ENCODE results near the gene C20orf144.

The C20orf144 gene

GRCh38 chr20:33709398-33709797 is 47.3 kb downstream of the C20orf144 start:
- TF ChIP-seq CTCF (IDR thresholded peaks at IDR 0.05; ENCODE audit: insufficient read depth, low read length, poor library complexity, severe bottlenecking), result no peak
- no peak overlapping the region for H3K4me3 ChIP-seq (replicated peaks; ENCODE audit: low read depth, low read length)
- DNase-seq (ENCODE audit: extremely low read depth, insufficient read length), result no peak

GRCh38 chr20:33709905-33710541 is 47.9 kb downstream of the C20orf144 start:
- H3K27me3 ChIP-seq (replicated peaks; ENCODE audit: control insufficient read depth, insufficient read depth, low read length), result no peaks in the 10 kb centered on the region
- no peak overlapping the region for H3K4me3 ChIP-seq (replicated peaks; ENCODE audit: low read depth, low read length)
- TF ChIP-seq CTCF (IDR thresholded peaks at IDR 0.05; ENCODE audit: insufficient read depth, low read length, poor library complexity, severe bottlenecking), result no peak
- H3K36me3 ChIP-seq (ENCODE audit: control insufficient read depth, insufficient read depth, low read length), result peaks cover 4% of the 10 kb centered on the region
- DNase-seq (ENCODE audit: extremely low read depth, insufficient read length), result no peak

More at GRCh38 chr20:33709398-33709797, 47.3 kb downstream of the C20orf144 start:
- peaks cover 4% of the 10 kb centered on the region for H3K36me3 ChIP-seq (ENCODE audit: control insufficient read depth, insufficient read depth, low read length)
- no peaks in the 10 kb centered on the region for H3K27me3 ChIP-seq (replicated peaks; ENCODE audit: control insufficient read depth, insufficient read depth, low read length)

GRCh38 chr20:33710681-33711445 is 48.7 kb downstream of the C20orf144 start:
- H3K4me3 ChIP-seq (replicated peaks; ENCODE audit: low read depth, low read length), result no peak overlapping the region
- DNase-seq (ENCODE audit: extremely low read depth, insufficient read length), result no peak
- H3K27me3 ChIP-seq (replicated peaks; ENCODE audit: control insufficient read depth, insufficient read depth, low read length), result no peaks in the 10 kb centered on the region
- TF ChIP-seq CTCF (IDR thresholded peaks at IDR 0.05; ENCODE audit: insufficient read depth, low read length, poor library complexity, severe bottlenecking), result no peak
- H3K36me3 ChIP-seq (ENCODE audit: control insufficient read depth, insufficient read depth, low read length), result peaks cover 4% of the 10 kb centered on the region

- no peak for TF ChIP-seq CTCF (IDR thresholded peaks at IDR 0.05; ENCODE audit: insufficient read depth, low read length, poor library complexity, severe bottlenecking)
- DNase-seq (ENCODE audit: extremely low read depth, insufficient read length), result no peak
- no peaks in the 10 kb centered on the region for H3K27me3 ChIP-seq (replicated peaks; ENCODE audit: control insufficient read depth, insufficient read depth, low read length)
- H3K36me3 ChIP-seq (ENCODE audit: control insufficient read depth, insufficient read depth, low read length), result peaks cover 4% of the 10 kb centered on the region
- H3K4me3 ChIP-seq (replicated peaks; ENCODE audit: low read depth, low read length), result no peak overlapping the region
These were observed 49.3 kb downstream of the C20orf144 start for GRCh38 chr20:33711446-33711738.

Data from GM06990 (cell line).